Keratinocyte (primary cell): ENCODE measurements around the gene GLUL. TPM values are rescaled to one million over a fixed set of nuclear protein-coding genes. Genes with fewer than 3 reads are reported as not detected.
A peak's percentile ranks its signal among the peaks of the same experiment; 100 is the strongest.

ENCODE experiments used
- DNase-seq: peaks from one replicate; pipeline ENCODE4 v3.0.0-alpha.2; 2011; ENCODE audit warnings: low read depth, missing footprints, low spot score
- FAIRE-seq: peaks from 2 replicates; lab custom pipeline; 2011; peaks lifted over from hg19 to GRCh38; lab: Jason Lieb, UNC
- H2AFZ ChIP-seq: 2 replicates; pipeline ENCODE4 v1.6.0; 2012; ENCODE audit warnings: low read length, control low read depth, inconsistent platforms; ENCODE audit not compliant: control insufficient read depth
- H3K27ac ChIP-seq: 2 replicates; pipeline ENCODE4 v1.5.1; 2011; ENCODE audit warnings: low read length; ENCODE audit not compliant: control insufficient read depth, insufficient read depth
- H3K27me3 ChIP-seq: 3 replicates; pipeline ENCODE4 v1.6.0; 2011; ENCODE audit warnings: low read length; ENCODE audit not compliant: control insufficient read depth, insufficient read depth; ENCODE audit errors: extremely low read depth
- H3K36me3 ChIP-seq, 2 experiments: 2 replicates in 1 of 2; 3 replicates in 1 of 2; pipeline ENCODE4 v1.5.1; 2011; ENCODE audit warnings: low read length in 2 of 2, mild to moderate bottlenecking in 1 of 2; ENCODE audit not compliant: control insufficient read depth in 2 of 2, insufficient read depth in 2 of 2; ENCODE audit errors: extremely low read depth in 1 of 2
- H3K4me1 ChIP-seq: 3 replicates; pipeline ENCODE4 v1.5.1; 2011; ENCODE audit warnings: low read length; ENCODE audit not compliant: control insufficient read depth, insufficient read depth; ENCODE audit errors: extremely low read depth
- H3K4me2 ChIP-seq: 3 replicates; pipeline ENCODE4 v1.6.0; 2011; ENCODE audit warnings: low read depth, low read length; ENCODE audit not compliant: control insufficient read depth, insufficient read depth; ENCODE audit errors: extremely low read depth
- H3K4me3 ChIP-seq, 3 experiments: fragments of 200-600 bp in 1 of 3; sonication (generic) in 1 of 3; 2 replicates in 2 of 3; 3 replicates in 1 of 3; pipeline ENCODE4 v1.5.1; 2011 to 2016; ENCODE audit warnings: low read length in 3 of 3, mild to moderate bottlenecking in 3 of 3, control low read depth in 2 of 3, inconsistent platforms in 1 of 3, low read depth in 1 of 3, mixed read lengths in 1 of 3, mixed run types in 1 of 3, moderate library complexity in 1 of 3; ENCODE audit not compliant: control insufficient read depth in 2 of 3, insufficient read depth in 2 of 3; ENCODE audit errors: extremely low read depth in 1 of 3
- H3K79me2 ChIP-seq: 2 replicates; pipeline ENCODE4 v1.6.0; 2012; ENCODE audit warnings: low read length; ENCODE audit not compliant: control insufficient read depth, insufficient read depth
- H3K9ac ChIP-seq: 3 replicates; pipeline ENCODE4 v1.6.0; 2011; ENCODE audit warnings: low read length; ENCODE audit not compliant: control insufficient read depth, insufficient read depth; ENCODE audit errors: extremely low read depth
- H3K9me1 ChIP-seq: 3 replicates; pipeline ENCODE4 v1.6.0; 2011; ENCODE audit warnings: low read length; ENCODE audit not compliant: control insufficient read depth, insufficient read depth; ENCODE audit errors: extremely low read depth
- H3K9me3 ChIP-seq: 2 replicates; pipeline ENCODE4 v1.5.1; 2012; ENCODE audit warnings: low read depth, low read length; ENCODE audit not compliant: control insufficient read depth
- H4K20me1 ChIP-seq: 3 replicates; pipeline ENCODE4 v1.6.0; 2011; ENCODE audit warnings: low read length; ENCODE audit not compliant: control insufficient read depth, insufficient read depth; ENCODE audit errors: extremely low read depth
- CTCF ChIP-seq, 3 experiments: IDR thresholded peaks in 1 of 3; conservative IDR thresholded peaks in 1 of 3; optimal IDR thresholded peaks in 1 of 3; 2 replicates in 2 of 3; 3 replicates in 1 of 3; pipeline versions ENCODE3 to v1.5.1; 2011; ENCODE audit warnings: low read length in 3 of 3, mild to moderate bottlenecking in 3 of 3, moderate library complexity in 2 of 3, control low read depth in 1 of 3, inconsistent platforms in 1 of 3; ENCODE audit not compliant: insufficient read depth in 2 of 3; ENCODE audit errors: extremely low read depth in 1 of 3
- EZH2 ChIP-seq: IDR thresholded peaks from one replicate; pipeline ENCODE4 v1.6.1; 2012; ENCODE audit warnings: inconsistent platforms, mild to moderate bottlenecking, low read length, moderate library complexity
- dilution Hi-C: fragments of 300-500 bp; cut with MboI; formaldehyde crosslinking; loops from one replicate; pipeline ENCODE4 v1.7.0; 2020; ENCODE audit warnings: low sequenced_read_pairs; ENCODE audit not compliant: extremely low pct_ligation_motif_present
- polyA plus RNA-seq, 5 experiments: library from polyadenylated mRNA; depleted of rRNA in 3 of 5; stranded (reverse) in 3 of 5; stranded (forward) in 1 of 5; unstranded in 1 of 5; fragments of >200 nt; gene quantifications; 1 replicate in 1 of 5; 2 replicates in 3 of 5; 3 replicates in 1 of 5; pipeline versions ENCODE4 v1.2.1 to v1.2.3, GENCODE V29; 2011 to 2012; ENCODE audit warnings: missing spikeins in 2 of 5, low read depth in 1 of 5, low replicate concordance in 1 of 5

Gene GLUL
- polyA plus RNA-seq, 1 donor (not counting 4 experiments of a cell fraction or from before 2014, with no cell fraction given): 593 TPM

GRCh38 chr1:182397653-182398393 is 6.2 kb upstream of the GLUL start:
- peaks cover 13% of the 10 kb centered on the region for H3K4me1 ChIP-seq
- no peak overlapping the region for H3K27ac ChIP-seq
- dilution Hi-C loops: no loop called here
- H4K20me1 ChIP-seq: no peaks in the 10 kb centered on the region
- no peak overlapping the region for H3K4me2 ChIP-seq
- DNase-seq (no peak), FAIRE-seq (peak; percentile 29)
- H3K79me2 ChIP-seq: no peaks in the 10 kb centered on the region
- H3K4me3 ChIP-seq: no peak overlapping the region
- H3K9me1 ChIP-seq: no peaks in the 10 kb centered on the region
- no peaks in the 10 kb centered on the region for H3K36me3 ChIP-seq
- H2AFZ ChIP-seq: no peak overlapping the region
- no peak overlapping the region for H3K9ac ChIP-seq
- no peaks in the 10 kb centered on the region for H3K9me3 ChIP-seq
- TF ChIP-seq EZH2 (no peak), CTCF (optimal IDR thresholded peaks at IDR 0.05 in 1 of 3, IDR thresholded peaks at IDR 0.05 in 1 of 3, conservative IDR thresholded peaks at IDR 0.05 in 1 of 3; ENCODE audit: extremely low read depth in 1 of 3, insufficient read depth in 2 of 3, low read length in 3 of 3) (no peak)
- no peaks in the 10 kb centered on the region for H3K27me3 ChIP-seq

- FAIRE-seq: no peak
Measured at GRCh38 chr1:182395906-182396305, 4.3 kb upstream of the GLUL start.

More at GRCh38 chr1:182395906-182396305, 4.3 kb upstream of the GLUL start:
- Histone ChIP-seq H3K4me3 (no peak overlapping the region), H3K27ac (no peak overlapping the region), H3K4me1 (peaks cover 13% of the 10 kb centered on the region), H3K9ac (no peak overlapping the region), H2AFZ (no peak overlapping the region), H4K20me1 (no peaks in the 10 kb centered on the region), H3K36me3 (no peaks in the 10 kb centered on the region), H3K9me3 (no peaks in the 10 kb centered on the region), H3K9me1 (no peaks in the 10 kb centered on the region), H3K4me2 (no peak overlapping the region), H3K79me2 (peaks cover 7% of the 10 kb centered on the region), H3K27me3 (no peaks in the 10 kb centered on the region)
- DNase-seq: no peak
- dilution Hi-C loops: no loop called here
- TF ChIP-seq EZH2: no peak
- no peak for TF ChIP-seq CTCF (optimal IDR thresholded peaks at IDR 0.05 in 1 of 3, IDR thresholded peaks at IDR 0.05 in 1 of 3, conservative IDR thresholded peaks at IDR 0.05 in 1 of 3; ENCODE audit: extremely low read depth in 1 of 3, insufficient read depth in 2 of 3, low read length in 3 of 3)
